CD14-positive monocyte (primary cell): ENCODE results near the gene FAM135A. TPM values are rescaled to one million over a fixed set of nuclear protein-coding genes. Genes with fewer than 3 reads are reported as not detected.
"Not testable (repeated sequence)": the region's sequence is repeated elsewhere in the genome, so short reads cannot be mapped to it uniquely, and the experiment has no call there.

Experiments used
- DNase-seq, 3 donors: peaks; one replicate each; pipeline ENCODE4 v3.0.0-alpha.2; 2011 to 2022
- H2AFZ ChIP-seq: 2 replicates; pipeline ENCODE4 v1.6.0; 2012; ENCODE audit warnings: mild to moderate bottlenecking, low read depth, low read length, inconsistent platforms; ENCODE audit not compliant: insufficient read depth, poor library complexity, severe bottlenecking
- H3K27ac ChIP-seq, 2 donors: 1 replicate in 1 of 2; 2 replicates in 1 of 2; pipeline ENCODE4 v1.5.1; 2012 to 2013; ENCODE audit warnings: low read length in 2 of 2, control low read depth in 1 of 2, inconsistent platforms in 1 of 2, low read depth in 1 of 2, mild to moderate bottlenecking in 1 of 2
- H3K27me3 ChIP-seq, 2 donors: one replicate each; pipeline versions ENCODE4 v1.6.0 to v1.6.1; 2011 to 2013; ENCODE audit warnings: low read length in 2 of 2; ENCODE audit not compliant: control insufficient read depth in 2 of 2, insufficient read depth in 2 of 2
- H3K36me3 ChIP-seq, 2 donors: replicated peaks in 1 of 2; 1 replicate in 1 of 2; 2 replicates in 1 of 2; pipeline versions ENCODE4 v1.5.1 to v1.6.1; 2012 to 2013; ENCODE audit warnings: low read length in 2 of 2, control low read depth in 1 of 2, inconsistent platforms in 1 of 2, mild to moderate bottlenecking in 1 of 2; ENCODE audit not compliant: insufficient read depth in 2 of 2, control insufficient read depth in 1 of 2
- H3K4me1 ChIP-seq, 2 donors: 1 replicate in 1 of 2; 2 replicates in 1 of 2; pipeline versions ENCODE4 v1.5.1 to v1.6.1; 2012 to 2013; ENCODE audit warnings: low read length in 2 of 2, control low read depth in 1 of 2, inconsistent platforms in 1 of 2, mild to moderate bottlenecking in 1 of 2, moderate library complexity in 1 of 2; ENCODE audit not compliant: insufficient read depth in 2 of 2, control insufficient read depth in 1 of 2
- H3K4me2 ChIP-seq: replicated peaks from 2 replicates; pipeline ENCODE3; 2012; ENCODE audit warnings: low read length, moderate library complexity, mild to moderate bottlenecking; ENCODE audit not compliant: poor library complexity, severe bottlenecking; ENCODE audit errors: extremely low read depth
- H3K4me3 ChIP-seq, 3 experiments: fragments of 200-600 bp in 1 of 3; sonication (generic) in 1 of 3; replicated peaks in 1 of 3; 1 replicate in 2 of 3; 2 replicates in 1 of 3; pipeline ENCODE4 v1.5.1; 2011 to 2013; ENCODE audit warnings: low read length in 3 of 3, mild to moderate bottlenecking in 3 of 3, control low read depth in 2 of 3, low read depth in 2 of 3, inconsistent platforms in 1 of 3, moderate library complexity in 1 of 3
- H3K79me2 ChIP-seq: 2 replicates; pipeline ENCODE4 v1.6.0; 2012; ENCODE audit warnings: mild to moderate bottlenecking, control low read depth, inconsistent platforms, low read length, moderate library complexity; ENCODE audit not compliant: insufficient read depth
- H3K9ac ChIP-seq: 2 replicates; pipeline ENCODE4 v1.6.0; 2017; ENCODE audit warnings: low read length, mild to moderate bottlenecking; ENCODE audit not compliant: insufficient read depth, poor library complexity, severe bottlenecking
- H3K9me3 ChIP-seq, 2 donors: replicated peaks in 1 of 2; 1 replicate in 1 of 2; 2 replicates in 1 of 2; pipeline versions ENCODE4 v1.5.1 to v1.6.1; 2012 to 2013; ENCODE audit warnings: low read length in 2 of 2, control low read depth in 1 of 2; ENCODE audit not compliant: control insufficient read depth in 1 of 2, insufficient read depth in 1 of 2
- H4K20me1 ChIP-seq: 2 replicates; pipeline ENCODE4 v1.6.0; 2012; ENCODE audit warnings: mild to moderate bottlenecking, low read length, control low read depth, moderate library complexity; ENCODE audit not compliant: insufficient read depth
- H3K27ac Mint-ChIP-seq, 7 donors: one replicate each; pipeline ENCODE4 v1.8.0; 2020; ENCODE audit warnings: mild to moderate bottlenecking in 7 of 7, mixed read lengths in 7 of 7, moderate library complexity in 6 of 7, inconsistent platforms in 2 of 7
- H3K27me3 Mint-ChIP-seq, 3 donors: one replicate each; pipeline ENCODE4 v1.8.0; 2021 to 2022; ENCODE audit warnings: low read depth in 3 of 3, mild to moderate bottlenecking in 3 of 3, mixed read lengths in 3 of 3, moderate library complexity in 3 of 3, inconsistent platforms in 1 of 3
- H3K36me3 Mint-ChIP-seq, 2 donors: one replicate each; pipeline ENCODE4 v1.8.0; 2020; ENCODE audit warnings: mixed read lengths in 2 of 2, inconsistent platforms in 1 of 2, mild to moderate bottlenecking in 1 of 2
- H3K4me1 Mint-ChIP-seq: one replicate; pipeline ENCODE4 v1.8.0; 2020; ENCODE audit warnings: mild to moderate bottlenecking, mixed read lengths
- H3K4me3 Mint-ChIP-seq, 2 donors: one replicate each; pipeline ENCODE4 v1.8.0; 2020; ENCODE audit warnings: mild to moderate bottlenecking in 2 of 2, mixed read lengths in 2 of 2, moderate library complexity in 1 of 2
- H3K9me3 Mint-ChIP-seq, 7 donors: one replicate each; pipeline ENCODE4 v1.8.0; 2020 to 2022; ENCODE audit warnings: mixed read lengths in 7 of 7, mild to moderate bottlenecking in 6 of 7, moderate library complexity in 6 of 7, inconsistent platforms in 2 of 7
- WGBS: methylation state at CpG from one replicate; pipeline ENCODE4 v1.1.5; 2013; ENCODE audit warnings: missing lambda C conversion rate; ENCODE audit not compliant: insufficient coverage; 5-methylcytosine and 5-hydroxymethylcytosine counted together
- intact Hi-C, 2 donors: fragments of 100-400 bp; cut with micrococcal nuclease; formaldehyde crosslinking; loops; one replicate each; pipeline versions ENCODE4 v1.15.0 to v1.15.1; 2023
- polyA plus RNA-seq, 3 donors: library from polyadenylated mRNA; depleted of rRNA in 1 of 3; unstranded in 2 of 3; stranded (reverse) in 1 of 3; fragments of 300-500 nt in 2 of 3; fragments of >200 nt in 1 of 3; fragmentation: Illumina TruSeq in 2 of 3; gene quantifications; 1 replicate in 2 of 3; 2 replicates in 1 of 3; pipeline ENCODE4 v1.2.3, GENCODE V29; 2012 to 2021
- TF ChIP-seq, protein P1 (sequence below): fragments of 200-600 bp; IDR thresholded peaks from one replicate; pipeline ENCODE4 v1.8.0; 2022; ENCODE audit warnings: antibody characterized with exemption, mild to moderate bottlenecking

Gene FAM135A
- polyA plus RNA-seq, 3 donors, result 4.1 to 10.3 (median 5.4) TPM

DNA sequence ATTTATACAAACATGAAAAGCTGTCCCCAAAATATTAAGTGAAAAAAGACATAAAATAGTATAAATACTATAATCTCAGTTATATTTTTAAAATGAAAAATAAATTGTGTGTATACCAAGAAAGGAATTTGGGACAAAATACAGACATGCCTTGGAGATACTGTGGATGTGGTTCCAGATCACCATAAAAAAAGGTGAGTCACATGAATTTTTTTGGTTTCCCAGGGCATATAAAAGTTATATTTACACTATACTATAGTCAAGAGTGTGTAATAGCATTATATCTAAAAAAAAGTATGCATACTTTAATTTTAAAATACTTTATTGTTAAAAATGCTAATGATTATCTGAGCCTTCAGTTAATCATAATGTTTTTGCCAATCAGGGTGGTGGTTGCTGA lies 136.0 kb downstream of the FAM135A start:
- H4K20me1 ChIP-seq, result no peaks in the 10 kb centered on the region
- no peaks in the 10 kb centered on the region for H3K4me1 Mint-ChIP-seq
- intact Hi-C loops, result no loop called here
- H3K27ac Mint-ChIP-seq, result no peak overlapping the region
- peaks cover 0 to 1% (median 0%) of the 10 kb centered on the region in 3 donors for H3K27me3 Mint-ChIP-seq
- peaks cover 6 to 11% of the 10 kb centered on the region in 2 donors for H3K36me3 Mint-ChIP-seq
- H3K4me3 Mint-ChIP-seq, result no peak overlapping the region
- no peak overlapping the region for H3K9ac ChIP-seq
- H3K27ac ChIP-seq, result no peak overlapping the region
- DNase-seq, result no peak
- H3K27me3 ChIP-seq, result no peaks in the 10 kb centered on the region
- TF ChIP-seq, protein P1, sequence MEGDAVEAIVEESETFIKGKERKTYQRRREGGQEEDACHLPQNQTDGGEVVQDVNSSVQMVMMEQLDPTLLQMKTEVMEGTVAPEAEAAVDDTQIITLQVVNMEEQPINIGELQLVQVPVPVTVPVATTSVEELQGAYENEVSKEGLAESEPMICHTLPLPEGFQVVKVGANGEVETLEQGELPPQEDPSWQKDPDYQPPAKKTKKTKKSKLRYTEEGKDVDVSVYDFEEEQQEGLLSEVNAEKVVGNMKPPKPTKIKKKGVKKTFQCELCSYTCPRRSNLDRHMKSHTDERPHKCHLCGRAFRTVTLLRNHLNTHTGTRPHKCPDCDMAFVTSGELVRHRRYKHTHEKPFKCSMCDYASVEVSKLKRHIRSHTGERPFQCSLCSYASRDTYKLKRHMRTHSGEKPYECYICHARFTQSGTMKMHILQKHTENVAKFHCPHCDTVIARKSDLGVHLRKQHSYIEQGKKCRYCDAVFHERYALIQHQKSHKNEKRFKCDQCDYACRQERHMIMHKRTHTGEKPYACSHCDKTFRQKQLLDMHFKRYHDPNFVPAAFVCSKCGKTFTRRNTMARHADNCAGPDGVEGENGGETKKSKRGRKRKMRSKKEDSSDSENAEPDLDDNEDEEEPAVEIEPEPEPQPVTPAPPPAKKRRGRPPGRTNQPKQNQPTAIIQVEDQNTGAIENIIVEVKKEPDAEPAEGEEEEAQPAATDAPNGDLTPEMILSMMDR, result no peak
- no peaks in the 10 kb centered on the region for H3K79me2 ChIP-seq
- H3K36me3 ChIP-seq, result no peaks in the 10 kb centered on the region
- no peaks in the 10 kb centered on the region for H3K4me1 ChIP-seq
- no peak overlapping the region for H3K4me2 ChIP-seq
- no peaks in the 10 kb centered on the region for H3K9me3 Mint-ChIP-seq
- H2AFZ ChIP-seq, result no peak overlapping the region
- H3K4me3 ChIP-seq, result no peak overlapping the region
- H3K9me3 ChIP-seq, result no peaks in the 10 kb centered on the region

DNA sequence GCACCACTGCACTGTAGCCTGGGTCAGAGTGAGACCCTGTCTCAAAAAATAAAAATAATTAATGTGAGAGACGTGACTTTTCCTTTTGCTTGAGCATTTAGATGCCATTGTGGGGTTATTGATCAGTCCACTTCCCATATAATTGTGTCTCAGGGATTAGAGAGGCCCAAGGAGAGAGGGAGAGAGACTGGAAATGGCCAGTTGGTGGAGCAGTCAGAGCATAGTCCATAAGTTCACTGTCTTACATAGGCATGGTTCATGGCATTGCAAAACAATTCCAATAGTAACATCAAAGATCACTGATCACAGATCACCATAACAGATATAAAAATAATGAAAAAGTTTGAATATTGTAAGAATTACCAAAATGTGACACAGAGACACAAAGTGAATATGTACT lies 138.3 kb downstream of the FAM135A start:
- H3K27me3 ChIP-seq, result no peaks in the 10 kb centered on the region
- Mint-ChIP-seq H3K36me3 (peaks cover 6 to 9% of the 10 kb centered on the region in 2 donors), H3K27me3 (peaks cover 0 to 3% (median 0%) of the 10 kb centered on the region in 3 donors), H3K4me3 (no peak overlapping the region), H3K9me3 (no peaks in the 10 kb centered on the region), H3K27ac (peak overlapping the region in 2 of 7 donors; percentile 18 to 48), H3K4me1 (no peaks in the 10 kb centered on the region)
- DNase-seq, result no peak
- no peak overlapping the region for H3K9ac ChIP-seq
- TF ChIP-seq, protein P1, result no peak
- H3K27ac ChIP-seq, result no peak overlapping the region
- no peak overlapping the region for H3K4me2 ChIP-seq
- H3K4me1 ChIP-seq, result no peaks in the 10 kb centered on the region
- H2AFZ ChIP-seq, result no peak overlapping the region
- H3K9me3 ChIP-seq, result no peaks in the 10 kb centered on the region
- H3K4me3 ChIP-seq, result no peak overlapping the region
- no CpG with 5 or more reads among the region's 1 CpG for WGBS
- intact Hi-C loops, result no loop called here
- H3K36me3 ChIP-seq, result no peaks in the 10 kb centered on the region
- H4K20me1 ChIP-seq, result no peaks in the 10 kb centered on the region
- H3K79me2 ChIP-seq, result no peaks in the 10 kb centered on the region

DNA sequence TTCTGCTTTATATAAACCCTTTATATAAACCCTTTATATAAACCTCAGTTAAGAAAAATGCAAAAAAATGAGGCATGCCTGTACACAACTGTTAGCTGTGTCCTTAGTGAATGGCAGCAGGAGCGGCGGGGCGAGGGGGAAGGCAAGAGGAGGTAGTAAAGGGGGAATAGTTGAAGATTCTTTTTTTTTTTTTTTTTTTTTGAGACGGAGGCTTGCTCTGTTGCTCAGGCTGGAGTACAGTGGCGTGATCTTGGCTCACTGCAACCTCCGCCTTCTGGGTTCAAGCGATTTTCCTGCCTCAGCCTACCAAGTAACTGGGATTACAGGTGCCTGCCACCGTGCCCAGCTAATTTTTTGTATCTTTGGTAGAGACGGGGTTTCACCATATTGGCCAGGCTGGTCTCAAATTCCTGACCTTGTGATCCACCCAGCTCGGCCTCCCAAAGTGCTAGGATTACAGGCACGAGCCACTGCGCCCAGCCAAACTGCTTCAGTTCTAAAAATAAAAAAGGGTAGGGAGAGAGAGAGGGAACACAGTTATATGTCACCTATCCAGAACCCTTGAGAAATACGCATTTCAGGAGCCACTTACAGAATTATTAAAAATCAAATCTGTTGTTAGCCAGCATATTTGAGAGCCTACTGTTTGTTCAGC lies 139.1 kb downstream of the FAM135A start:
- H3K9me3 Mint-ChIP-seq, H3K9me3 ChIP-seq, H3K27me3 Mint-ChIP-seq, H3K9ac ChIP-seq, intact Hi-C loops, H3K4me1 ChIP-seq, DNase-seq, H3K79me2 ChIP-seq, H3K4me1 Mint-ChIP-seq, H3K4me3 Mint-ChIP-seq, H3K4me3 ChIP-seq, H3K36me3 Mint-ChIP-seq, H3K36me3 ChIP-seq, H3K27ac Mint-ChIP-seq, H4K20me1 ChIP-seq, H3K27ac ChIP-seq, H3K27me3 ChIP-seq, H3K4me2 ChIP-seq, H2AFZ ChIP-seq: not testable (repeated sequence)
- WGBS, result 94% methylated on average over 7 of the region's 13 CpGs
